ENCODE data around the gene NDUFAF2. TPM values are rescaled to one million over a fixed set of nuclear protein-coding genes. Genes with fewer than 3 reads are reported as not detected.
"Not testable (repeated sequence)": the region's sequence is repeated elsewhere in the genome, so short reads cannot be mapped to it uniquely, and the experiment has no call there.

Gene NDUFAF2
- total RNA-seq, 1 donor from 2014 or later = 21.3 TPM

DNA sequence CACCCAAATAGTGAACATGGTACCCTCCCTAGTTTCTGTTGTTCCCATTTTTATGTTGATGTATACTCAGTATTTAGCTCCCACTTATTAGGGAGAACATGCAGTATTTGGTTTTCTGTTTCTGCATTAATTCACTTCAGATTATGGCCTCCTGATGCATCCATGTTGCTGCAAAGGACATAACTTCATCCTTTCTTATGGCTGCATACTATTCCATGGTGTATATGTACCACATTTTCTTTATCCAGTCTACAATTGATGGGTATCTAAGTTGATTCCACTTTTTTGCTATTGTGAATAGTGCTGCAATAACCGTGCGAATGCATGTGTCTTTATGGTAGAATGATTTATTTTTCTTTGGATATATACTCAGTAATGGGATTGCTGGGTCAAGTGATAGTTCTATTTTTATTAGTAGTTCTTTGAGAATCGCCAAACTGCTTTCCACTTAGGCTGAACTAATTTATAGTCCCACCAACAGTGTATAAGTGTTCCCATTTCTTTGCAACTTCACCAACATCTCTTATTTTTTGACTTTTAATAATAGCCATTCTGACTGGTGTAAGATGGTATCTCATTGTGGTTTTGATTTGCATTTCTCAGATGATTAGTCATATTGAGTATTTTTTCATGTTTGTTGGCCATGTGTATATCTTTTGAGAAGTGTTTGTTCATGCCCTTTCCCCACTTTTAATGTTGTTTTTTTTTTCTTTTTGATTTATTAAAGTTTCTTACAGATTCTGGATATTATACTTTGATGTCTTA is 137.7 kb downstream of the NDUFAF2 start:
- H3K27ac Mint-ChIP-seq = no peak overlapping the region
- TF ChIP-seq, protein P1, sequence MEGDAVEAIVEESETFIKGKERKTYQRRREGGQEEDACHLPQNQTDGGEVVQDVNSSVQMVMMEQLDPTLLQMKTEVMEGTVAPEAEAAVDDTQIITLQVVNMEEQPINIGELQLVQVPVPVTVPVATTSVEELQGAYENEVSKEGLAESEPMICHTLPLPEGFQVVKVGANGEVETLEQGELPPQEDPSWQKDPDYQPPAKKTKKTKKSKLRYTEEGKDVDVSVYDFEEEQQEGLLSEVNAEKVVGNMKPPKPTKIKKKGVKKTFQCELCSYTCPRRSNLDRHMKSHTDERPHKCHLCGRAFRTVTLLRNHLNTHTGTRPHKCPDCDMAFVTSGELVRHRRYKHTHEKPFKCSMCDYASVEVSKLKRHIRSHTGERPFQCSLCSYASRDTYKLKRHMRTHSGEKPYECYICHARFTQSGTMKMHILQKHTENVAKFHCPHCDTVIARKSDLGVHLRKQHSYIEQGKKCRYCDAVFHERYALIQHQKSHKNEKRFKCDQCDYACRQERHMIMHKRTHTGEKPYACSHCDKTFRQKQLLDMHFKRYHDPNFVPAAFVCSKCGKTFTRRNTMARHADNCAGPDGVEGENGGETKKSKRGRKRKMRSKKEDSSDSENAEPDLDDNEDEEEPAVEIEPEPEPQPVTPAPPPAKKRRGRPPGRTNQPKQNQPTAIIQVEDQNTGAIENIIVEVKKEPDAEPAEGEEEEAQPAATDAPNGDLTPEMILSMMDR (IDR thresholded peaks at IDR 0.05; ENCODE audit: unreplicated experiment) = no peak
- H3K4me1 Mint-ChIP-seq = peaks cover 3% of the 10 kb centered on the region
- no peaks in the 10 kb centered on the region for H3K27me3 Mint-ChIP-seq (ENCODE audit: low read depth)
- peaks cover 16% of the 10 kb centered on the region for H3K9me3 Mint-ChIP-seq
- DNase-seq (ENCODE audit: low spot score in 2 of 2, unreplicated experiment in 2 of 2) = no peak
- peaks cover 9% of the 10 kb centered on the region for H3K36me3 Mint-ChIP-seq
- no peak overlapping the region for H3K4me3 Mint-ChIP-seq

DNA sequence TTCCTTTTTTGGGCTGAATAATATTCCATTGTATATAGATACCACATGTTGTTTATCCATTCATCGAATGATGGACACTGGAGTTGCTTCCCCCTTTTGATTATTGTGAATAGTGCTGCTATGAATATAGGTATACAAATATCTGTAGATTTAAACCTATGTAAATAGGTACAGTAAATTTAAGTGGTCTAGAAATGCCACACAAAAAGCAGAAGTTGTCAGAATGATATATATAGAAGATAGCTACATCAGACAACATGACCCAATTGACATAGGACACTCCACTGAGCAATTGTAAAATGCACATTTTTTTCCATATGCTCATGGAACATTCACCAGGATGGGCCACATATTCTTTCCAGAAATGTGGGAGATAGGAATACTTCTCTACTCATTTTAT is 139.7 kb downstream of the NDUFAF2 start:
- no peak for DNase-seq (ENCODE audit: low spot score in 2 of 2, unreplicated experiment in 2 of 2)
- H3K27ac Mint-ChIP-seq = no peak overlapping the region
- H3K9me3 Mint-ChIP-seq = peaks cover 16% of the 10 kb centered on the region
- no peak overlapping the region for H3K4me3 Mint-ChIP-seq
- TF ChIP-seq, protein P1 (IDR thresholded peaks at IDR 0.05; ENCODE audit: unreplicated experiment) = no peak
- peaks cover 9% of the 10 kb centered on the region for H3K36me3 Mint-ChIP-seq
- H3K4me1 Mint-ChIP-seq = peaks cover 3% of the 10 kb centered on the region
- H3K27me3 Mint-ChIP-seq (ENCODE audit: low read depth) = no peaks in the 10 kb centered on the region

DNA sequence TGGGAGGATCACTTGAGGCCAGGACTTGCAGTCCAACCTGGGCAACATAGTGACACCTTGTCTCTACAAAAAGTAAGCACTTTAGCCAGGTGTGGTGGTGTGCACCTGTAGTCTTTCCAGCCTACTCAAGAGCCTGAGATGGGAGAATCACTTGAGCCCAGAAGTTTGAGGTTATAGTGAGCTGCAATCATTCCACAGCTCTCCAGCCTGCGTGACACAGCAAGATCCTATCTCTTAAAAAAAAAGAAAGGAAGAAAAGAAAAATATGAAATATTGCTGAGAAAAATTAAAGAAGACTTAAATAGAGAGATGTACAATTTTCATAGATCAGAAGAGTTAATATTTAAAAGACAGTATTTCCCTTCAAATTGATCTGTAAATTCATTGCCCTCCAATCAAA is 140.9 kb downstream of the NDUFAF2 start:
- H3K4me1 Mint-ChIP-seq = peaks cover 3% of the 10 kb centered on the region
- no peak overlapping the region for H3K27ac Mint-ChIP-seq
- TF ChIP-seq, protein P1 (IDR thresholded peaks at IDR 0.05; ENCODE audit: unreplicated experiment) = no peak
- peaks cover 16% of the 10 kb centered on the region for H3K9me3 Mint-ChIP-seq
- H3K27me3 Mint-ChIP-seq (ENCODE audit: low read depth) = no peaks in the 10 kb centered on the region
- peaks cover 9% of the 10 kb centered on the region for H3K36me3 Mint-ChIP-seq
- no peak for DNase-seq (ENCODE audit: low spot score in 2 of 2, unreplicated experiment in 2 of 2)
- H3K4me3 Mint-ChIP-seq = no peak overlapping the region

DNA sequence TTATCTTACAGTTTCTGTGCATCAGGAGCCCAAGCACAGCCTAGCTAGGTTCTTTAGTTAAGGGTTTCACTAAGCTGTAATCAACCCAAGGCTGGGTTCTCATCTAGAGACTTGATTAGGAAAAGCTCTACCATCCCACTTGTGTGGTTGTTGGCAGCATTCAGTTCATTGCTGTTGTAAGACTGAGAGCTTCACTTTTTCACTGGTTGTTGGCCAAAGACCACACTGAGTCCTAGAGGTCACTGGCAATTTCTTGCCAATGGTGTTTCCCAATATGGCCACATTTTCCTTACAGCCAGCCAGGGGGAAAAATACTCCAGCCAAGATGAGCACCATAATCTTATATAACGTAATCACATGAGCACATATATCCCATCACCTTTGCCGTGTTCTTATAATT is 142.9 kb downstream of the NDUFAF2 start:
- no peaks in the 10 kb centered on the region for H3K4me1 Mint-ChIP-seq
- H3K27me3 Mint-ChIP-seq (ENCODE audit: low read depth) = no peaks in the 10 kb centered on the region
- no peak overlapping the region for H3K27ac Mint-ChIP-seq
- H3K36me3 Mint-ChIP-seq = peaks cover 12% of the 10 kb centered on the region
- H3K4me3 Mint-ChIP-seq = no peak overlapping the region
- TF ChIP-seq, protein P1 (IDR thresholded peaks at IDR 0.05; ENCODE audit: unreplicated experiment) = no peak
- peaks cover 26% of the 10 kb centered on the region for H3K9me3 Mint-ChIP-seq
- no peak for DNase-seq (ENCODE audit: low spot score in 2 of 2, unreplicated experiment in 2 of 2)

DNA sequence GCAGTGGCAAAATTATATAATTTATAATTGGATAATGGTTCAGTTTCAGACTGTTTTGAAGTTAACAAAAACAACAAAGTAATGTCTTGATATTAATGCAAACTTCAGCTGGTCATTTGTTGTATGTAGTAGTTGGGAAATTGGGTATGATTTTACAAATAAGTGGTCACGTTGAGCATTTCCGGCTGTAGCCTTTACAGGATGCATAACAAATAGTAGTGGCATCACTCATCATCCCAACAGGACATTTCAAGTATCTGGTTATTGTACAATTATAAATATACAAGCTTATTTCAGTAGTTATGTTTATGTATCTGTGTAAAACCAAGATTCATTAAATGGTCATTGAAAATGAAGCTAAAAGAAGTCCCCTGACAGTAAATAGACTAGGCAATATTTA is 144.3 kb downstream of the NDUFAF2 start:
- DNase-seq (ENCODE audit: low spot score in 2 of 2, unreplicated experiment in 2 of 2) = no peak
- no peaks in the 10 kb centered on the region for H3K4me1 Mint-ChIP-seq
- peaks cover 9% of the 10 kb centered on the region for H3K36me3 Mint-ChIP-seq
- H3K9me3 Mint-ChIP-seq = peaks cover 18% of the 10 kb centered on the region
- H3K27me3 Mint-ChIP-seq (ENCODE audit: low read depth) = no peaks in the 10 kb centered on the region
- no peak overlapping the region for H3K27ac Mint-ChIP-seq
- no peak overlapping the region for H3K4me3 Mint-ChIP-seq
- TF ChIP-seq, protein P1 (IDR thresholded peaks at IDR 0.05; ENCODE audit: unreplicated experiment) = no peak

DNA sequence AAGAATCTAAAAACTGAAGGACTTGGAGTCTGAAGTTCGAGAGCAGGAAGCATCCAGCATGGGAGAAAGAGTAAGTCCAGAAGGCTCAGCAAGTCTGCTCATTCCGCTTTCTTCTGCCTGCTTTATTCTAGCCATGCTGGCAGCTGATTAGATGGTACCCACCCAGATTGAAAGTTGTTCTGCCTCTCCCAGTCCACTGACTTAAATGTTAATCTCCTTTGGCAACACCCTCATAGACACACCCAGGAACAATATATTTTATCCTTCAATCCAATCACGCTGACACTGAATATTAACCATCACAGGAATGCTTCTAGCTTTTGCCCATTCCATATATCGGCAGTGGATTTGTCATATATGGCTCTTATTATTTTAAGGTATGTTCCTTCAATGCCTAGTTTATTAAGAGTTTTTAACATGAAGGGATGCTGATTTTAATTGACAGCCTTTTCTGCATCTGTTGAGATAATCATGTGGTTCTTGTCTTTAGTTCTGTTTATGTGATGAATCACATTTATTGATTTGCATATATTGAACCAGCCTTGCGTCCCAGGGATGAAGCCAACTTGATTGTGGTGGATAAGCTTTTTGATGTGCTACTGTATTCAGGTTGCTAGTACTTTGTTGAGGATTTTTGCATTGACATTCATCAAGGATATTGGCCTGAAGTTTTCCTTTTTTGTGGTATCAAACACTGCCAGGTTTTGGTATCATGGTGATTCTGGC is 148.2 kb downstream of the NDUFAF2 start:
- not testable (repeated sequence) for H3K27ac Mint-ChIP-seq; H3K27me3 Mint-ChIP-seq (ENCODE audit: low read depth); DNase-seq (ENCODE audit: low spot score in 2 of 2, unreplicated experiment in 2 of 2); H3K4me3 Mint-ChIP-seq; H3K4me1 Mint-ChIP-seq; H3K36me3 Mint-ChIP-seq
- peaks cover 13% of the 10 kb centered on the region for H3K9me3 Mint-ChIP-seq
